H1 (cell line): ENCODE data around the gene ACHE. TPM values are rescaled to one million over a fixed set of nuclear protein-coding genes. Genes with fewer than 3 reads are reported as not detected.

ENCODE experiments used
- CTCF ChIA-PET: fragments of 300-600 bp; sonication (Branson Sonifier 250); formaldehyde crosslinking; loops from one replicate; lab custom pipeline; 2021; ENCODE audit not compliant: partially characterized antibody; lab: Charles Lee
- POLR2A ChIA-PET: fragments of 300-600 bp; sonication (Branson Sonifier 250); formaldehyde crosslinking; loops from one replicate; lab custom pipeline; 2021; ENCODE audit warnings: inconsistent platforms; ENCODE audit not compliant: partially characterized antibody; lab: Charles Lee
- DNase-seq, 2 experiments: peaks; one replicate each; pipeline versions ENCODE4 v3.0.0 to v3.0.0-alpha.2; 2010 to 2022; ENCODE audit warnings: low spot score in 2 of 2, low read depth in 1 of 2, mixed read lengths in 1 of 2
- FAIRE-seq: peaks from 2 replicates; lab custom pipeline; 2011; peaks lifted over from hg19 to GRCh38; lab: Jason Lieb, UNC
- H2AFZ ChIP-seq: 2 replicates; pipeline ENCODE4 v1.8.1; 2012; ENCODE audit warnings: low read length, inconsistent platforms
- H2AK5ac ChIP-seq: 2 replicates; pipeline ENCODE4 v1.6.1; 2013; ENCODE audit warnings: low read depth, low read length
- H2BK120ac ChIP-seq: replicated peaks from 2 replicates; pipeline ENCODE3; 2013; ENCODE audit warnings: low read depth, low read length, inconsistent platforms
- H2BK12ac ChIP-seq: 2 replicates; pipeline ENCODE4 v1.6.1; 2013; ENCODE audit warnings: low read depth, low read length
- H2BK15ac ChIP-seq: 2 replicates; pipeline ENCODE4 v1.6.1; 2013; ENCODE audit warnings: low read length
- H2BK20ac ChIP-seq: 2 replicates; pipeline ENCODE4 v1.6.1; 2013; ENCODE audit warnings: low read length
- H2BK5ac ChIP-seq: 2 replicates; pipeline ENCODE4 v1.6.1; 2013; ENCODE audit warnings: low read depth, low read length
- H3K14ac ChIP-seq: 2 replicates; pipeline ENCODE4 v1.6.1; 2013; ENCODE audit warnings: inconsistent platforms; ENCODE audit not compliant: insufficient read length
- H3K18ac ChIP-seq: 2 replicates; pipeline ENCODE4 v1.6.1; 2013; ENCODE audit warnings: low read length; ENCODE audit errors: extremely low read depth
- H3K23ac ChIP-seq: 2 replicates; pipeline ENCODE4 v1.6.1; 2013; ENCODE audit warnings: inconsistent platforms; ENCODE audit not compliant: insufficient read length
- H3K23me2 ChIP-seq: 2 replicates; pipeline ENCODE4 v1.6.1; 2013; ENCODE audit warnings: low read depth, low read length
- H3K27ac ChIP-seq: 2 replicates; pipeline ENCODE4 v1.6.1; 2011; ENCODE audit warnings: low read depth, low read length, inconsistent platforms
- H3K27me3 ChIP-seq, 4 experiments: replicated peaks in 1 of 4; 1 replicate in 1 of 4; 2 replicates in 3 of 4; pipeline versions ENCODE4 v1.6.1 to v1.8.1; 2011 to 2013; ENCODE audit warnings: low read length in 3 of 4, mild to moderate bottlenecking in 3 of 4, inconsistent platforms in 2 of 4, mixed read lengths in 2 of 4, moderate library complexity in 1 of 4; ENCODE audit not compliant: control insufficient read depth in 3 of 4, insufficient read depth in 3 of 4; ENCODE audit errors: extremely low read depth in 1 of 4
- H3K36me3 ChIP-seq, 4 experiments: 2 replicates each; pipeline versions ENCODE4 v1.6.1 to v1.8.1; 2011 to 2013; ENCODE audit warnings: mild to moderate bottlenecking in 4 of 4, low read length in 3 of 4, moderate library complexity in 2 of 4, control low read depth in 1 of 4, inconsistent platforms in 1 of 4; ENCODE audit not compliant: insufficient read depth in 4 of 4, control insufficient read depth in 2 of 4
- H3K4ac ChIP-seq: replicated peaks from 2 replicates; pipeline ENCODE3; 2013; ENCODE audit warnings: low read length, low read depth, mixed read lengths, inconsistent platforms; ENCODE audit not compliant: insufficient read length
- H3K4me1 ChIP-seq, 4 experiments: replicated peaks in 1 of 4; 1 replicate in 1 of 4; 2 replicates in 3 of 4; pipeline versions ENCODE4 v1.6.1 to v1.8.1; 2011 to 2013; ENCODE audit warnings: low read length in 3 of 4, inconsistent platforms in 2 of 4, mixed read lengths in 1 of 4; ENCODE audit not compliant: insufficient read depth in 4 of 4, control insufficient read depth in 3 of 4
- H3K4me2 ChIP-seq, 2 experiments: 2 replicates each; pipeline versions ENCODE4 v1.6.1 to v1.8.1; 2011 to 2013; ENCODE audit warnings: low read depth in 2 of 2, low read length in 2 of 2, control low read depth in 1 of 2, inconsistent platforms in 1 of 2, mild to moderate bottlenecking in 1 of 2; ENCODE audit not compliant: insufficient read depth in 1 of 2
- H3K4me3 ChIP-seq, 4 experiments: fragments of 200-600, 300-600 bp in 1 of 4; sonication (generic), shearing (Covaris generic), sonication (Bioruptor Twin) in 1 of 4; 2 replicates each; pipeline versions ENCODE4 v1.5.1 to v1.8.1; 2011 to 2016; ENCODE audit warnings: low read length in 4 of 4, low read depth in 3 of 4, control low read depth in 2 of 4, inconsistent platforms in 2 of 4, mild to moderate bottlenecking in 2 of 4, mixed read lengths in 1 of 4, moderate library complexity in 1 of 4; ENCODE audit not compliant: insufficient read depth in 2 of 4; ENCODE audit errors: extremely low read depth in 1 of 4
- H3K56ac ChIP-seq: replicated peaks from 2 replicates; pipeline ENCODE3; 2013; ENCODE audit warnings: low read depth, mild to moderate bottlenecking, mixed read lengths, low read length, inconsistent platforms; ENCODE audit not compliant: insufficient read length
- H3K79me1 ChIP-seq: 2 replicates; pipeline ENCODE4 v1.6.1; 2013; ENCODE audit warnings: low read depth, low read length, control low read depth
- H3K79me2 ChIP-seq, 2 experiments: 2 replicates each; pipeline versions ENCODE4 v1.6.1 to v1.8.1; 2012 to 2013; ENCODE audit warnings: low read length in 2 of 2, mild to moderate bottlenecking in 2 of 2, inconsistent platforms in 1 of 2; ENCODE audit not compliant: insufficient read depth in 2 of 2, control insufficient read depth in 1 of 2
- H3K9ac ChIP-seq, 4 experiments: replicated peaks in 1 of 4; 1 replicate in 1 of 4; 2 replicates in 3 of 4; pipeline versions ENCODE4 v1.6.1 to v1.8.1; 2011 to 2013; ENCODE audit warnings: low read depth in 3 of 4, low read length in 3 of 4, control low read depth in 2 of 4, mild to moderate bottlenecking in 2 of 4, moderate library complexity in 2 of 4, inconsistent platforms in 1 of 4; ENCODE audit errors: extremely low read depth in 1 of 4
- H3K9me3 ChIP-seq, 2 experiments: 2 replicates each; pipeline versions ENCODE4 v1.6.1 to v1.8.1; 2012 to 2013; ENCODE audit warnings: mild to moderate bottlenecking in 2 of 2, moderate library complexity in 2 of 2, control low read depth in 1 of 2, inconsistent platforms in 1 of 2, low read depth in 1 of 2, low read length in 1 of 2, mixed read lengths in 1 of 2; ENCODE audit not compliant: insufficient read depth in 2 of 2
- H4K20me1 ChIP-seq, 2 experiments: replicated peaks in 1 of 2; 2 replicates each; pipeline versions ENCODE3 to v1.8.1; 2011 to 2013; ENCODE audit warnings: inconsistent platforms in 2 of 2, low read length in 2 of 2, mild to moderate bottlenecking in 1 of 2; ENCODE audit not compliant: insufficient read depth in 2 of 2, control insufficient read depth in 1 of 2
- H4K5ac ChIP-seq: 2 replicates; pipeline ENCODE4 v1.6.1; 2013; ENCODE audit warnings: low read length, low read depth, mixed read lengths, inconsistent platforms; ENCODE audit not compliant: insufficient read length
- H4K8ac ChIP-seq: 2 replicates; pipeline ENCODE4 v1.8.0; 2013; ENCODE audit warnings: mild to moderate bottlenecking, moderate library complexity, low read length, inconsistent platforms; ENCODE audit not compliant: insufficient read depth; ENCODE audit errors: extremely low read depth
- H4K91ac ChIP-seq: replicated peaks from 2 replicates; pipeline ENCODE3; 2013; ENCODE audit warnings: low read length, mixed read lengths, inconsistent platforms; ENCODE audit not compliant: insufficient read length
- KDM5A ChIP-seq: fragments of 200-600 bp; IDR thresholded peaks from 2 replicates; pipeline ENCODE4 v1.7.1; 2012; ENCODE audit warnings: mild to moderate bottlenecking, low read length, inconsistent platforms, mixed read lengths
- TEAD4 ChIP-seq: IDR thresholded peaks from 2 replicates; pipeline ENCODE4 v1.6.1; 2012; ENCODE audit warnings: low read depth, low read length, inconsistent platforms, mixed read lengths
- WGBS, 2 experiments: shearing (Covaris generic) in 1 of 2; methylation state at CpG; one replicate each; pipeline versions ENCODE4 v1.1.6 to v1.1.7; 2013 to 2015; ENCODE audit warnings: low lambda C conversion rate in 2 of 2, mixed read lengths in 2 of 2, inconsistent platforms in 1 of 2, low coverage in 1 of 2, missing lambda C conversion rate in 1 of 2; ENCODE audit not compliant: insufficient replicate concordance in 2 of 2, insufficient coverage in 1 of 2, insufficient read length in 1 of 2; ENCODE audit errors: extremely low coverage in 1 of 2, missing lambda C conversion rate in 1 of 2; 5-methylcytosine and 5-hydroxymethylcytosine counted together
- polyA plus RNA-seq, 7 experiments: library from polyadenylated mRNA; depleted of rRNA in 3 of 7; stranded (reverse) in 5 of 7; unstranded in 2 of 7; fragments of >200 nt in 5 of 7; fragments of 200-250 nt in 2 of 7; gene quantifications; 1 replicate in 5 of 7; 2 replicates in 1 of 7; 4 replicates in 1 of 7; pipeline versions ENCODE4 v1.2.1 to v1.2.3, GENCODE V29; 2011 to 2013; ENCODE audit warnings: missing spikeins in 2 of 7, mixed read lengths in 2 of 7
- total RNA-seq: library from RNA; stranded (reverse); fragmentation: NEBNext Ultra II Directional; extraction: Animal tissue kit (Norgen Biotek cat#: 25700); gene quantifications from 2 replicates; pipeline ENCODE4 v1.2.1, GENCODE V29; 2021

Gene ACHE
- total and polyA plus RNA-seq, 2 of the 8 experiments (the other 6 are each of a cell fraction or from before 2014, with no cell fraction given) = 1.4 to 4.3 TPM

GRCh38 chr7:100856871-100857282 lies 38.8 kb downstream of the ACHE start:
- Histone ChIP-seq H2BK20ac (no peak overlapping the region), H3K4ac (no peak overlapping the region), H3K23me2 (peaks cover 4% of the 10 kb centered on the region; the same call in 1 of the 2 replicates), H3K14ac (no peak overlapping the region), H3K56ac (no peak overlapping the region), H4K91ac (no peak overlapping the region), H3K4me3 (no peak overlapping the region), H2BK120ac (no peak overlapping the region), H4K20me1 (peaks cover 0 to 15% of the 10 kb centered on the region in 2 experiments), H3K27ac (no peak overlapping the region), H2AFZ (no peak overlapping the region), H3K9me3 (no peaks in the 10 kb centered on the region), H3K18ac (no peak overlapping the region), H2BK15ac (no peak overlapping the region), H3K9ac (no peak overlapping the region; a peak in 1 of 7 replicates), H3K4me1 (peaks cover 0 to 6% (median 0%) of the 10 kb centered on the region in 4 experiments; a peak in 1 of 7 replicates), H3K23ac (no peak overlapping the region), H4K5ac (no peak overlapping the region), H4K8ac (peak overlapping the region; percentile 88; the same call in 1 of the 2 replicates), H3K4me2 (no peak overlapping the region), H3K36me3 (peaks cover 6 to 17% (median 8%) of the 10 kb centered on the region in 4 experiments; a peak in 5 of 8 replicates), H2BK5ac (no peak overlapping the region), H3K79me1 (peaks cover 12% of the 10 kb centered on the region), H3K79me2 (peaks cover 0 to 21% of the 10 kb centered on the region in 2 experiments; a peak in 1 of 4 replicates), H2AK5ac (no peak overlapping the region), H2BK12ac (no peak overlapping the region), H3K27me3 (no peaks in the 10 kb centered on the region)
- 84% methylated on average over 16 of the region's 16 CpGs; no CpG with 5 or more reads in 1 of the 2 experiments for WGBS, 2 experiments
- POLR2A ChIA-PET = interaction anchor here (0.7 to 3.1 kb wide), 4 partner anchors 11 to 53 kb away, joined by 3 to 21 read pairs (median 4); partner anchors contain the start of gene TRIP6
- FAIRE-seq (no peak), DNase-seq (no peak)
- no peak for TF ChIP-seq KDM5A
- 0 out of 2 replicates have a peak, but pooled peaks have one; percentile 21 for TF ChIP-seq TEAD4
- CTCF ChIA-PET = interaction anchor here (0.8 to 13.9 kb wide), 4 partner anchors 8 to 53 kb away, joined by 3 to 215 read pairs (median 6); no protein-coding TSS in a partner anchor
